Measurements from ENCODE around the gene VWA5A. TPM values are rescaled to one million over a fixed set of nuclear protein-coding genes. Genes with fewer than 3 reads are reported as not detected.
A peak's percentile ranks its signal among the peaks of the same experiment; 100 is the strongest.

Gene VWA5A
- total RNA-seq: 4.6 TPM
- long read RNA-seq, full-length matches to known transcripts: 4 of 12 reads
- long read RNA-seq, partial matches to known transcripts: 7 of 12 reads
- long read RNA-seq, other reads (novel, unspliced or antisense): 1 of 12 reads

DNA sequence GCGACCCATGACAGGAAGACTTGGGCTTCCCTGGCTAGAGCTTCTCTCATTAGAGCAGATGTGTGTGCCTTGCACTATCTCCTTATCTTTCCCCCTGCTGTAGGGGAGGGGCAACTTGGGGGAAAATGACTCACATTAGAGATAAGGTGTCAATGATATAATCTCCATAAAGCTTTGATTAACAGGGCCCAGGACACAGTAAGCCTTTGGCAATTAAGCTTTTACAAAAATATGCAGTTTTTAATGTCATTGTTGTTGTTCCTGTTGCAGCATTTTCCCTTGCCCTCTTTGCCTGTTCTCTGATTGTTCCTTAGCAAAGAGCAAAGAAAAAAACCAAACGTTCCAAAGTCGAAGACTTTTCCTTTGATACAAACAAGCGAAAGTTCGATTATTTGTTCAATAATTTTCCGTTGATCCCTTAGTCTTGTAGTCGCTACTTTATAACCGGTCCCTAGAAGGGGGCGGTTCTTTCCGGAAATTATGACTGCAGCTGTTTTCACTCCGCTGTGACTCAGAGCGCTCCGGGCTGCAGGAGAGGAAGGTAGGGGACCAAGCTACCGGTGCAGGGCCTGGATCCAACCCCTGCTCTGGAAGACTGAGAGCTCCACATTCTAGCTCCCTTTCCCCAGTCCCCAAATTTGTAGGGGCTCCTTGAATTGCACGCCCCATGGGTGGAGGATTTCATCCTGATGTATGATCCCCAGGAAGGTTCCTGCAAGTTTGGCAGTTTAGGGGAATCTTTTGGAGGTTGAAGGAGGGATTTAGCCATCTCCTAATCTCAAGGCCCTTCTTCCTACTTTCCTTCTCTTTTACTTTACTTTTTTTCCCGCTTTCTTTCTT is at the start of gene VWA5A:
TSS of gene VWA5A (plus strand) at position 509 of the 840 bp plus-strand sequence. CDS start 2,062 bp downstream, outside the sequence.
- H3K4me3 ChIP-seq: peak within 1 kb of the TSS; percentile 70
- DNase-seq: peak; percentile 53
- TF ChIP-seq, protein P1, sequence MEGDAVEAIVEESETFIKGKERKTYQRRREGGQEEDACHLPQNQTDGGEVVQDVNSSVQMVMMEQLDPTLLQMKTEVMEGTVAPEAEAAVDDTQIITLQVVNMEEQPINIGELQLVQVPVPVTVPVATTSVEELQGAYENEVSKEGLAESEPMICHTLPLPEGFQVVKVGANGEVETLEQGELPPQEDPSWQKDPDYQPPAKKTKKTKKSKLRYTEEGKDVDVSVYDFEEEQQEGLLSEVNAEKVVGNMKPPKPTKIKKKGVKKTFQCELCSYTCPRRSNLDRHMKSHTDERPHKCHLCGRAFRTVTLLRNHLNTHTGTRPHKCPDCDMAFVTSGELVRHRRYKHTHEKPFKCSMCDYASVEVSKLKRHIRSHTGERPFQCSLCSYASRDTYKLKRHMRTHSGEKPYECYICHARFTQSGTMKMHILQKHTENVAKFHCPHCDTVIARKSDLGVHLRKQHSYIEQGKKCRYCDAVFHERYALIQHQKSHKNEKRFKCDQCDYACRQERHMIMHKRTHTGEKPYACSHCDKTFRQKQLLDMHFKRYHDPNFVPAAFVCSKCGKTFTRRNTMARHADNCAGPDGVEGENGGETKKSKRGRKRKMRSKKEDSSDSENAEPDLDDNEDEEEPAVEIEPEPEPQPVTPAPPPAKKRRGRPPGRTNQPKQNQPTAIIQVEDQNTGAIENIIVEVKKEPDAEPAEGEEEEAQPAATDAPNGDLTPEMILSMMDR (IDR thresholded peaks at IDR 0.05; ENCODE audit: borderline replicate concordance): no peak
- peak within 1 kb of the TSS; percentile 48 for H3K27ac ChIP-seq (replicated peaks)
- H3K4me1 ChIP-seq: peaks cover 20% of the 10 kb centered on the region
- H3K27me3 ChIP-seq (ENCODE audit: low read depth): no peaks in the 10 kb centered on the region
- peaks cover 23% of the 10 kb centered on the region for H3K36me3 ChIP-seq
- no peaks in the 10 kb centered on the region for H3K9me3 ChIP-seq (replicated peaks)
- intact Hi-C loops (cut with micrococcal nuclease): no loop called here

GRCh38 chr11:124068601-124069110 is 46.6 kb upstream of the VWA5A start:
- Histone ChIP-seq H3K4me3 (no peak overlapping the region), H3K9me3 (replicated peaks) (no peaks in the 10 kb centered on the region), H3K36me3 (no peaks in the 10 kb centered on the region), H3K27me3 (ENCODE audit: low read depth) (peaks cover 83% of the 10 kb centered on the region), H3K27ac (replicated peaks) (no peak overlapping the region), H3K4me1 (no peaks in the 10 kb centered on the region)
- intact Hi-C loops (cut with micrococcal nuclease): no loop called here
- DNase-seq: no peak
- TF ChIP-seq, protein P1 (IDR thresholded peaks at IDR 0.05; ENCODE audit: borderline replicate concordance): no peak

DNA sequence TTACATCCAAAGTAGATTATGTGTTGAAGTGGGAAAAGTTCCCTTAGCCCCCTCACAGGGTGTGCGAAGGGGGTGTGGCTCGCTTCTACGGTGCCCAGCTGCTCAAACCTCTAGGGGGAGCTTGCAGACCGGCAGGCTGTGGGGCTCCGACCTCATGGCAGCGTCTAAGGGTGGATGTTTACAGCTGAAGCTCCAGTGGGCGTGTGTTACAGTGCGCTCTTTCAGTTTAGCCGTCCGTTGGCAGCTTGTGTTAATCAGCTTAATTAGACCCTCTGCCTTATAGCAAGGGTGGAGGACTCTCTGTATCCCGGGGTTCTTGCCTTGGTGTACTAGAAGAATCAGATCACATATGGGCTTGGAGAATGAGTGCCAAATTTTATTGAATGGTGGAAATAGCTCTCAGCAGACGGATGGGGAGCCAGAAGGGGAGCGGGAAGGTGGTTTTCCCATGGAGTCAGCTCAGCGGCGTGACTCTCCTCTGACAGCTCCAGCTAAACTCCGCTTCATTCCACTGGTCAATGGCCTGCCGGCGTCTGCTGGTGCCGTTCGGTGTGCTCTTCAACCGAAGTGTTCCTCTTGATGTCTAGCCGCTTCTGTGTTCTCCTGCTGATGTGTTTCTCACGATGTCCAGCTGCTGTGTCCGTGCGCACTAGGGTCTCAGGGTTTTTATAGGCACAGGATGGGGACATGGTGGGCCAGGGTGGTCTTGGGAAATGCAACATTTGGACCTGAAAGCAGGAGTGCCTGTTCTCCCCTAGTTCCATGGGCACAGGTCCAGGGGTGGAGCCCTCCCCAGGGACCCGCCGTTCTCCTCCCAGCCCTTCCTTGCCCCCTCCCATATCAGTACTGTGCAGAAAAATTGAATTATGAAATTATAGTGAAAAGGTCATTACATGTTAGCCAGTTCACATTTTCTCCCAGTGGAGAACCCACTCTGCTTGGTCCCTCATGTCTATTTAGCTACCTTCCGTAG is 45.5 kb upstream of the VWA5A start:
- Histone ChIP-seq H3K27me3 (ENCODE audit: low read depth) (peaks cover 91% of the 10 kb centered on the region), H3K4me3 (peak overlapping the region; percentile 29), H3K9me3 (replicated peaks) (no peaks in the 10 kb centered on the region), H3K36me3 (no peaks in the 10 kb centered on the region), H3K4me1 (no peaks in the 10 kb centered on the region), H3K27ac (replicated peaks) (no peak overlapping the region)
- intact Hi-C loops (cut with micrococcal nuclease): loop anchor here (5.0 kb wide), 1 partner anchor 518 kb away; no protein-coding TSS in a partner anchor
- TF ChIP-seq, protein P1 (IDR thresholded peaks at IDR 0.05; ENCODE audit: borderline replicate concordance): peak; percentile 48
- no peak for DNase-seq

DNA sequence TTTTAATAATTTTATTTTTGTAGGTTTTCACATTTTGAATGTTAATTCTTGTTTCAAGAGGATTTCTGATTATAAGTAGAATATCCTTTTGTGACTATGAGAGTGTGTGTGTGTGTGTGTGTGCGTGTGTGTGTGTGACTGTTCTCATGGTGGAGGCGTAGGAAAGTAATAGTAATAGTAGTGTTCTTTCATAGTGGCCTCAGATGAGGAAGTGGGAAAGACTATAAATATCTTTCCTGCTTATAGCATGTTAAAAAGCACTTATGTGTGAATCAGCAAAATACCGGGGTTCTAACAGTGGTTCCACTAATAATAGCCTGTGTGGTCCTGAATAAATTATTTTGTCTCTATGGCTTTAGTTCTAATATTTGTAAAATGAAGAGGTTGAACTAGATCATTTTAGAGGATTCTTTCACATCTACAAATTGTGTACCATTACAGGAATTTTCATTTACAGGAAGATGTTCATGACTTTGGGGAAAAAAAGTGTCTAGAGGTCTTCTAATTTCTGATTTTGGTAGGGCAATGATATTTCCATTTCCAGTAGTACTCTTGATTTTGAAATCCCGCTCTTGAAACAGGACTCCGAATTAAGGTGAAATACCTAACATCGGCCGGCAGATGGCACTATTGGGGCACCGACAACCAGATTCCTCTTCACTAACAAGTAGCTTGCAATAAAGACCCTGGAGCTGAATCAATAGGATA is 44.2 kb upstream of the VWA5A start:
- no peak overlapping the region for H3K4me3 ChIP-seq
- peak; percentile 32 for DNase-seq
- TF ChIP-seq, protein P1 (IDR thresholded peaks at IDR 0.05; ENCODE audit: borderline replicate concordance): peak; percentile 83
- no peaks in the 10 kb centered on the region for H3K36me3 ChIP-seq
- no peaks in the 10 kb centered on the region for H3K9me3 ChIP-seq (replicated peaks)
- H3K4me1 ChIP-seq: peaks cover 4% of the 10 kb centered on the region
- peaks cover 95% of the 10 kb centered on the region for H3K27me3 ChIP-seq (ENCODE audit: low read depth)
- intact Hi-C loops (cut with micrococcal nuclease): loop anchor here (5.0 kb wide), 1 partner anchor 516 kb away; no protein-coding TSS in a partner anchor
- H3K27ac ChIP-seq (replicated peaks): no peak overlapping the region

All from left ventricle myocardium inferior (tissue), 1 donor.